HCT116 (cell line): Measurements from ENCODE around the gene ITIH4.

Experiments
- MAX ChIP-seq: IDR thresholded peaks from 2 replicates; pipeline ENCODE4 v1.6.1; 2012
- POLR2A ChIP-seq: IDR thresholded peaks from 2 replicates; pipeline ENCODE4 v1.7.0; 2011; ENCODE audit warnings: borderline replicate concordance; ENCODE audit not compliant: insufficient read depth, insufficient read length; ENCODE audit errors: extremely low read depth
- POLR2AphosphoS5 ChIP-seq: IDR thresholded peaks from 2 replicates; pipeline ENCODE4 v1.6.1; 2011; ENCODE audit warnings: mild to moderate bottlenecking, low read depth, low read length, moderate library complexity
- REST ChIP-seq: IDR thresholded peaks from 2 replicates; pipeline ENCODE4 v1.6.1; 2012; ENCODE audit warnings: low read depth
- SIN3A ChIP-seq: IDR thresholded peaks from 2 replicates; pipeline ENCODE4 v1.6.1; 2012; ENCODE audit warnings: low read depth
- TCF7L2 ChIP-seq: IDR thresholded peaks from 2 replicates; pipeline ENCODE4 v1.7.0; 2011; ENCODE audit warnings: borderline replicate concordance, inconsistent platforms; ENCODE audit not compliant: insufficient read depth, insufficient read length; ENCODE audit errors: extremely low read depth
- TF ChIP-seq, protein P1 (sequence below), 3 experiments: fragments of 200-600 bp in 1 of 3; sonication (generic) in 1 of 3; IDR thresholded peaks in 2 of 3; conservative IDR thresholded peaks in 1 of 3; 2 replicates each; pipeline ENCODE4 v1.5.1; 2012 to 2017; ENCODE audit warnings: low read depth in 2 of 3, low read length in 2 of 3, antibody characterized with exemption in 1 of 3, borderline replicate concordance in 1 of 3, control low read depth in 1 of 3, mild to moderate bottlenecking in 1 of 3, mixed read lengths in 1 of 3, mixed run types in 1 of 3, moderate library complexity in 1 of 3; ENCODE audit not compliant: insufficient read depth in 1 of 3

DNA sequence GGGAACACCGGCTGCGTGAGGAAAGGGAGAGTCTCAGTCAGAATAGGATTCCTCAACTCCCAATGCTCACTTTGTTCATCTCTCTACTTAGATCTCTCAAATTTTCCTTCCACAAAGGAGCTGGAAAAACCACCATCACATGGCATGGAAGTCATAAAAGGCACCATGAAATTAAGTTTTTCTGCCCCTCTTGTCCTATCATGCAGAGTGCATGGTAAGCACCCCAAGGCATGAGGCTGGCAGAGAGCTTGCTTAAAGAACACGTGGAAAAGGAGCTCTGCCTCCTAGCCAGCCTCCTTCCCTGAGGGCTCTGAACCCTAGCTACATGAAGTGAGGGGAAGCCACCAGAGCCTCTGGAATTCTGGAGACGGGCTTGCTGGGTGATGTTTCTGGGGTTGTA, 49.1 kb upstream of the ITIH4 start:
- TF ChIP-seq REST (no peak), POLR2AphosphoS5 (no peak), POLR2A (no peak), MAX (no peak), SIN3A (no peak), TCF7L2 (no peak)
- TF ChIP-seq, protein P1, sequence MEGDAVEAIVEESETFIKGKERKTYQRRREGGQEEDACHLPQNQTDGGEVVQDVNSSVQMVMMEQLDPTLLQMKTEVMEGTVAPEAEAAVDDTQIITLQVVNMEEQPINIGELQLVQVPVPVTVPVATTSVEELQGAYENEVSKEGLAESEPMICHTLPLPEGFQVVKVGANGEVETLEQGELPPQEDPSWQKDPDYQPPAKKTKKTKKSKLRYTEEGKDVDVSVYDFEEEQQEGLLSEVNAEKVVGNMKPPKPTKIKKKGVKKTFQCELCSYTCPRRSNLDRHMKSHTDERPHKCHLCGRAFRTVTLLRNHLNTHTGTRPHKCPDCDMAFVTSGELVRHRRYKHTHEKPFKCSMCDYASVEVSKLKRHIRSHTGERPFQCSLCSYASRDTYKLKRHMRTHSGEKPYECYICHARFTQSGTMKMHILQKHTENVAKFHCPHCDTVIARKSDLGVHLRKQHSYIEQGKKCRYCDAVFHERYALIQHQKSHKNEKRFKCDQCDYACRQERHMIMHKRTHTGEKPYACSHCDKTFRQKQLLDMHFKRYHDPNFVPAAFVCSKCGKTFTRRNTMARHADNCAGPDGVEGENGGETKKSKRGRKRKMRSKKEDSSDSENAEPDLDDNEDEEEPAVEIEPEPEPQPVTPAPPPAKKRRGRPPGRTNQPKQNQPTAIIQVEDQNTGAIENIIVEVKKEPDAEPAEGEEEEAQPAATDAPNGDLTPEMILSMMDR (IDR thresholded peaks at IDR 0.05 in 2 of 3, conservative IDR thresholded peaks at IDR 0.05 in 1 of 3; ENCODE audit: borderline replicate concordance in 1 of 3, insufficient read depth in 1 of 3, low read depth in 2 of 3, low read length in 2 of 3) = no peak
